ENCODE data around the gene ZDHHC16. TPM values are rescaled to one million over a fixed set of nuclear protein-coding genes. Genes with fewer than 3 reads are reported as not detected.

Gene ZDHHC16
- total RNA-seq, 6 experiments from 2014 or later: 15.8 to 27.0 (median 22.8) TPM

DNA sequence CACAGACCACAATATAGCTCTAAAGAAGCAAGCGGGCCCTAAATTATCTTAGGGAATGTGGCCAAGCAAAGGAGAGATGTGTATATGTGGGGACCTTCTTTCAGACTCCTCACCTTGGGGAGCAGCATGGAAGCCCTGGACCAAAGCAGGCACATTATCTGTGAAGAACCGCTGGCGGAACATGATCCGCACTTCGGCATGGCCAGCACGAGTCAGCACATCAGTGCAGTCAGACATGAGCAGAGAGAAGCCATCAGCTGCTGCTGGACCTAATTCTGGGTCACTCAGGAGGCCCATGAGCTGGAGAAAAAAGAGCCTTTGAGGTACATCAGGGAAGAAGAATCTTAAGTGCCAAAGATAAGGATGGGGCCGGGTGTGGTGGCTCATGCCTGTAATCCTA is 14.0 kb downstream of the ZDHHC16 start:
- Histone ChIP-seq H3K27me3 (no peaks in the 10 kb centered on the region), H3K4me1 (peaks cover 0 to 6% (median 1%) of the 10 kb centered on the region in 4 donors), H3K4me3 (no peak overlapping the region), H3K36me3 (peaks cover 6 to 77% (median 42%) of the 10 kb centered on the region in 4 donors), H3K27ac (no peak overlapping the region), H3K9me3 (no peaks in the 10 kb centered on the region)
- TF ChIP-seq, protein P1, sequence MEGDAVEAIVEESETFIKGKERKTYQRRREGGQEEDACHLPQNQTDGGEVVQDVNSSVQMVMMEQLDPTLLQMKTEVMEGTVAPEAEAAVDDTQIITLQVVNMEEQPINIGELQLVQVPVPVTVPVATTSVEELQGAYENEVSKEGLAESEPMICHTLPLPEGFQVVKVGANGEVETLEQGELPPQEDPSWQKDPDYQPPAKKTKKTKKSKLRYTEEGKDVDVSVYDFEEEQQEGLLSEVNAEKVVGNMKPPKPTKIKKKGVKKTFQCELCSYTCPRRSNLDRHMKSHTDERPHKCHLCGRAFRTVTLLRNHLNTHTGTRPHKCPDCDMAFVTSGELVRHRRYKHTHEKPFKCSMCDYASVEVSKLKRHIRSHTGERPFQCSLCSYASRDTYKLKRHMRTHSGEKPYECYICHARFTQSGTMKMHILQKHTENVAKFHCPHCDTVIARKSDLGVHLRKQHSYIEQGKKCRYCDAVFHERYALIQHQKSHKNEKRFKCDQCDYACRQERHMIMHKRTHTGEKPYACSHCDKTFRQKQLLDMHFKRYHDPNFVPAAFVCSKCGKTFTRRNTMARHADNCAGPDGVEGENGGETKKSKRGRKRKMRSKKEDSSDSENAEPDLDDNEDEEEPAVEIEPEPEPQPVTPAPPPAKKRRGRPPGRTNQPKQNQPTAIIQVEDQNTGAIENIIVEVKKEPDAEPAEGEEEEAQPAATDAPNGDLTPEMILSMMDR (IDR thresholded peaks at IDR 0.05): no peak
- TF ChIP-seq POLR2A (IDR thresholded peaks at IDR 0.05): no peak
- no peak for DNase-seq
- WGBS (ENCODE audit: insufficient coverage, low coverage, low lambda C conversion rate, missing lambda C conversion rate): 74% methylated on average over 6 of the region's 7 CpGs
- intact Hi-C loops (cut with DNase I): loop anchor here (5.0 to 10.0 kb wide), 2 partner anchors 85 to 92 kb away; no protein-coding TSS in a partner anchor
- ATAC-seq: no peak

DNA sequence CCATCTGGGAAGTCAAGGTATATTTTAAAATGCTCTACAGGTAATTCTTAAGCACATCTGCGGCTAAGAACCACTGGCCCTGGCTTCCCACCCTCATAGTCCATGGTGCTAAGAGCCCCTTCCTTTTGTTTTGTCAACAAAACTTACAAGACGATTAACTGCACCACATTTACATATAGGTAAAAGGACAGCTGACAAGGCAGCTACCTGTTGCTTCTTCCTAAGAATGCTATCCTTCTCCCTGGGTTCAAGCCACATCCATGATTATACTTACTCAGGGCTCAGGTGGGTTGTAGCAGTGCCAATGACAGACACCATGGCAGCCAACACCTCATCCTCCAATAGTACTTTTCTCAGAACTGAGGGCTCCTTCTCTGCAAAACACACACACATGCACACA is 16.3 kb downstream of the ZDHHC16 start:
- H3K9me3 ChIP-seq: no peaks in the 10 kb centered on the region
- intact Hi-C loops (cut with DNase I): loop anchor here (5.0 to 10.0 kb wide), 2 partner anchors 82 to 90 kb away; no protein-coding TSS in a partner anchor
- no peaks in the 10 kb centered on the region for H3K27me3 ChIP-seq
- no peak for TF ChIP-seq POLR2A (IDR thresholded peaks at IDR 0.05)
- TF ChIP-seq, protein P1 (IDR thresholded peaks at IDR 0.05): no peak
- H3K4me3 ChIP-seq: no peak overlapping the region
- ATAC-seq (no peak), DNase-seq (no peak)
- H3K4me1 ChIP-seq: peaks cover 0 to 5% (median 0%) of the 10 kb centered on the region in 4 donors
- 90% methylated on average over 2 of the region's 2 CpGs for WGBS (ENCODE audit: insufficient coverage, low coverage, low lambda C conversion rate, missing lambda C conversion rate)
- H3K36me3 ChIP-seq: peaks cover 6 to 79% (median 45%) of the 10 kb centered on the region in 4 donors
- H3K27ac ChIP-seq: no peak overlapping the region

DNA sequence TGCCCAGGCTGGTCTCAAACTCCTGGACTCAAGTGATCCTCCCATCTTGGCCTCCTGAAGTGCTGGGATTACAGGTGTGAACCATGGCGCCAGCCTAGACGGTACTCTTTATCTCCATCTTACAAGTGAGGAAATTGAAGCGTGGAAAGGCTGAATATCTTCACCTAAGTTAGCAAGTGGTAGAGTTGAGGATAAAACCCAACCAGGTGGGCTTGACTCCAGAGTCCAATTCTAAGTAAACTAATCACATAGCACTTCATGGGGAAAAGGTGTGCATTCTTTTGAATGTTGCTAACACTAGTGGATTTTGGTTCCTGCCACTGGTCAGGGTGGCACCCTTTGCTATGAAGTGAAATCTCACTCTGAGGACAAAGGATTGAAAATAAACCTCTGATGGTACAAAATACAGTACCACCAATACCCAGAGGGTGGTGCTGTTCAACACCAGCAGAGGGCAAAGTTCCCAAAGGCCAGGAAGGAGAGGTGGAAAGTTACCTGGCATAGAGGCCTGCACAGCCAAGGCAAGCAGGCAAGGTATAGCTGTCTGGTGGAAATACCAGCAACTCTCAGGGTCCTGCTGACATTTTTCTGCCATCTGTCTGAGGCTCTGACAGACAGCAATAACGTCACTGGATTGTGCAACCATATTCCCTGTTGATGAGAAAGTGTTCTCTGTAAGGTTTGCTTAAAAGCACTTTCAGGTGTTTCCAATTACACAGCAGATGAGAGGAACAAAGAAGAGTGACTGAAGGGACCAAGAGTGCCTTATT is 17.6 kb downstream of the ZDHHC16 start:
- TF ChIP-seq POLR2A (IDR thresholded peaks at IDR 0.05): no peak
- TF ChIP-seq, protein P1 (IDR thresholded peaks at IDR 0.05): peak; percentile 84 to 89 (median 88)
- ATAC-seq (peak; percentile 92 to 97 (median 92)), DNase-seq (peak in 1 of 3 donors; percentile 61)
- H3K9me3 ChIP-seq: no peaks in the 10 kb centered on the region
- 62% methylated on average over 4 of the region's 4 CpGs for WGBS (ENCODE audit: insufficient coverage, low coverage, low lambda C conversion rate, missing lambda C conversion rate)
- no peak overlapping the region for H3K27ac ChIP-seq
- H3K36me3 ChIP-seq: peaks cover 6 to 82% (median 44%) of the 10 kb centered on the region in 4 donors
- H3K4me3 ChIP-seq: no peak overlapping the region
- peaks cover 0 to 5% (median 0%) of the 10 kb centered on the region in 4 donors for H3K4me1 ChIP-seq
- H3K27me3 ChIP-seq: no peaks in the 10 kb centered on the region
- intact Hi-C loops (cut with DNase I): loop anchor here (5.0 to 10.0 kb wide), 2 partner anchors 81 to 89 kb away; no protein-coding TSS in a partner anchor

DNA sequence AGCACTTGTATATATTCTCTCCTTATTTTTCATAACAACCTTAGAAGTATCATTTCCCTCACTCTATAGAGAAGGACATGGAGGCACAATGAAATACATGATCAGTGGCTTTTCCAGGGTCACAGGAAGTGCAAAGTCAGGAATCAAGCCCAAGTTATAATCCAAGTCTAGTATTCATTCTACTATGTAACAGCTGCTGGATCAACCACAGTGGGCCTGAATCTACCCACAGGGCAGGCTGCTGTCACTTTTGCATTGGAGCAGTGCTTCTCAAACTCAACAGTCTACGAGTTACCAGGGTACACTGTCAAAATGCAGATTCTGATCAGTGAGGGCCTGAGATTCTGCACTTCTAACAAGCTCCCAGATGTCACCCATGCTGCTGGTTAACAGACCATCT is 18.3 kb downstream of the ZDHHC16 start:
- Histone ChIP-seq H3K27me3 (no peaks in the 10 kb centered on the region), H3K36me3 (peaks cover 5 to 82% (median 38%) of the 10 kb centered on the region in 4 donors), H3K9me3 (no peaks in the 10 kb centered on the region), H3K4me3 (no peak overlapping the region), H3K27ac (no peak overlapping the region), H3K4me1 (peaks cover 0 to 5% (median 0%) of the 10 kb centered on the region in 4 donors)
- ATAC-seq (no peak), DNase-seq (no peak)
- intact Hi-C loops (cut with DNase I): loop anchor here (5.0 to 10.0 kb wide), 2 partner anchors 81 to 88 kb away; no protein-coding TSS in a partner anchor
- TF ChIP-seq, protein P1 (IDR thresholded peaks at IDR 0.05): no peak
- TF ChIP-seq POLR2A (IDR thresholded peaks at IDR 0.05): no peak
- WGBS (ENCODE audit: insufficient coverage, low coverage, low lambda C conversion rate, missing lambda C conversion rate): no CpG with 5 or more reads among the region's 1 CpG
